AG08395 (cell line): Measurements from ENCODE around the gene LRRD1.
"Not testable (repeated sequence)": the region's sequence is repeated elsewhere in the genome, so short reads cannot be mapped to it uniquely, and the experiment has no call there.

ENCODE experiments used
- DNase-seq: peaks from one replicate; pipeline ENCODE4 v3.0.0; 2012; ENCODE audit warnings: mixed read lengths, low spot score

Gene LRRD1

GRCh38 chr7:92178928-92179924 is at the start of gene LRRD1:
TSS of gene LRRD1 (minus strand) at chr7:92179142. CDS start at chr7:92165202, 13,940 bp downstream.
- peak; percentile 88 for DNase-seq

GRCh38 chr7:92228742-92229141 is 49.8 kb upstream of the LRRD1 start:
- DNase-seq: no peak

- DNase-seq: no peak
Observed at GRCh38 chr7:92228100-92228499, 49.2 kb upstream of the LRRD1 start.

GRCh38 chr7:92226981-92227380 is 48.0 kb upstream of the LRRD1 start:
- no peak for DNase-seq

- no peak for DNase-seq
Observed at GRCh38 chr7:92221766-92222165, 42.8 kb upstream of the LRRD1 start.

GRCh38 chr7:92206672-92207071 is 27.7 kb upstream of the LRRD1 start:
- DNase-seq: no peak

- no peak for DNase-seq
Observed at GRCh38 chr7:92205987-92206386, 27.0 kb upstream of the LRRD1 start.

GRCh38 chr7:92200791-92201190 is 21.8 kb upstream of the LRRD1 start:
- no peak for DNase-seq

GRCh38 chr7:92192326-92192725 is 13.4 kb upstream of the LRRD1 start:
- no peak for DNase-seq

GRCh38 chr7:92189246-92189645 is 10.3 kb upstream of the LRRD1 start:
- DNase-seq: not testable (repeated sequence)

- DNase-seq: not testable (repeated sequence)
Observed at GRCh38 chr7:92184294-92184693, 5.4 kb upstream of the LRRD1 start.

GRCh38 chr7:92177362-92177761 is 1.6 kb downstream of the LRRD1 start:
- DNase-seq: peak; percentile 7

GRCh38 chr7:92169529-92169928 is 9.4 kb downstream of the LRRD1 start:
- not testable (repeated sequence) for DNase-seq

GRCh38 chr7:92161271-92161670 is 17.7 kb downstream of the LRRD1 start:
- no peak for DNase-seq

GRCh38 chr7:92158660-92159575 is 20.0 kb downstream of the LRRD1 start:
- DNase-seq: peak; percentile 92

GRCh38 chr7:92156990-92157389 is 22.0 kb downstream of the LRRD1 start:
- no peak for DNase-seq

GRCh38 chr7:92155108-92155739 is 23.7 kb downstream of the LRRD1 start:
- DNase-seq: no peak

- DNase-seq: no peak
Observed at GRCh38 chr7:92150450-92151017, 28.4 kb downstream of the LRRD1 start.

GRCh38 chr7:92149736-92150239 is 29.2 kb downstream of the LRRD1 start:
- DNase-seq: no peak

GRCh38 chr7:92143192-92143880 is 35.6 kb downstream of the LRRD1 start:
- DNase-seq: not testable (repeated sequence)

GRCh38 chr7:92142791-92143190 is 36.2 kb downstream of the LRRD1 start:
- DNase-seq: not testable (repeated sequence)
